K562 (cell line): ENCODE results near the gene RPS19. TPM values are rescaled to one million over a fixed set of nuclear protein-coding genes. Genes with fewer than 3 reads are reported as not detected.

ENCODE experiments used
- CAMTA2 ChIP-seq: fragments of 250-450 bp; sonication (Bioruptor Pico); conservative IDR thresholded peaks from 2 replicates; pipeline ENCODE4 v1.5.1; 2022
- CSDE1 ChIP-seq, 2 experiments: fragments of 450-650 bp; IDR thresholded peaks; 2 replicates each; pipeline ENCODE4 v1.6.1; 2016; ENCODE audit warnings: mild to moderate bottlenecking in 1 of 2
- ESRRB ChIP-seq: fragments of 250-450 bp; sonication (Bioruptor Pico); IDR thresholded peaks from 2 replicates; pipeline ENCODE4 v1.5.0; 2020; ENCODE audit warnings: mild to moderate bottlenecking, moderate library complexity, borderline replicate concordance
- FOXK1 ChIP-seq: sonication (generic); formaldehyde crosslinking; IDR thresholded peaks from 2 replicates; pipeline ENCODE4 v1.8.0; 2022; ENCODE audit warnings: missing genetic modification reagents, mild to moderate bottlenecking, borderline replicate concordance
- GATA2 ChIP-seq: sonication (generic); formaldehyde crosslinking; IDR thresholded peaks from 2 replicates; pipeline ENCODE4 v1.4.0; 2020; ENCODE audit warnings: mild to moderate bottlenecking, missing genetic modification reagents
- JUND ChIP-seq, 2 experiments: IDR thresholded peaks; 2 replicates in 1 of 2; 3 replicates in 1 of 2; pipeline ENCODE4 v1.6.1; 2011; ENCODE audit warnings: borderline replicate concordance in 2 of 2, low read depth in 2 of 2, low read length in 2 of 2, improper control_type of control experiment in 1 of 2, missing biosample characterization in 1 of 2, missing genetic modification characterization in 1 of 2, missing genetic modification reagents in 1 of 2
- LCOR ChIP-seq: sonication (generic); formaldehyde crosslinking; IDR thresholded peaks from 2 replicates; pipeline ENCODE4 v1.8.0; 2022; ENCODE audit warnings: mild to moderate bottlenecking, missing genetic modification reagents
- MYBL2 ChIP-seq, 2 experiments: fragments of 450-650 bp in 1 of 2; sonication (generic) in 1 of 2; formaldehyde crosslinking in 1 of 2; IDR thresholded peaks; 2 replicates each; pipeline versions ENCODE4 v1.6.1 to v1.8.1; 2017 to 2022; ENCODE audit warnings: borderline replicate concordance in 1 of 2, inconsistent platforms in 1 of 2, low read depth in 1 of 2, mild to moderate bottlenecking in 1 of 2, missing genetic modification reagents in 1 of 2, moderate library complexity in 1 of 2
- PCBP1 ChIP-seq: fragments of 200-400 bp; formaldehyde crosslinking; IDR thresholded peaks from 2 replicates; pipeline ENCODE4 v1.6.1; 2018; ENCODE audit warnings: mild to moderate bottlenecking, low read depth, low read length; ENCODE audit not compliant: poor library complexity, severe bottlenecking
- POLR2G ChIP-seq: fragments of 200-400 bp; formaldehyde crosslinking; IDR thresholded peaks from 2 replicates; pipeline ENCODE4 v1.6.1; 2017; ENCODE audit warnings: low read depth, mild to moderate bottlenecking, antibody characterized with exemption, low read length, moderate library complexity
- PTRF ChIP-seq: fragments of 450-650 bp; IDR thresholded peaks from 2 replicates; pipeline ENCODE4 v1.6.1; 2016; ENCODE audit warnings: mild to moderate bottlenecking, missing genetic modification characterization, missing compliant biosample characterization
- PYGO2 ChIP-seq: fragments of 450-650 bp; IDR thresholded peaks from 2 replicates; pipeline ENCODE4 v1.6.1; 2016; ENCODE audit warnings: mild to moderate bottlenecking, missing genetic modification characterization, moderate library complexity, missing compliant biosample characterization
- SIN3A ChIP-seq, 2 experiments: fragments of 150-350 bp in 1 of 2; IDR thresholded peaks; 2 replicates each; pipeline ENCODE4 v1.6.1; 2011 to 2016; ENCODE audit warnings: borderline replicate concordance in 2 of 2, low read depth in 2 of 2, low read length in 2 of 2, mild to moderate bottlenecking in 2 of 2, moderate library complexity in 2 of 2; ENCODE audit not compliant: control insufficient read depth in 1 of 2
- TCF3 ChIP-seq: sonication (generic); formaldehyde crosslinking; IDR thresholded peaks from 2 replicates; pipeline ENCODE4 v1.4.0; 2020; ENCODE audit warnings: mild to moderate bottlenecking, missing genetic modification reagents
- ZFX ChIP-seq: sonication (generic); formaldehyde crosslinking; IDR thresholded peaks from 2 replicates; pipeline ENCODE4 v1.8.0; 2022; ENCODE audit warnings: mild to moderate bottlenecking, missing genetic modification reagents, moderate library complexity
- ZNF165 ChIP-seq: fragments of 250-450 bp; sonication (Bioruptor Pico); IDR thresholded peaks from 2 replicates; pipeline ENCODE4 v1.4.0; 2020; ENCODE audit warnings: borderline replicate concordance
- ZNF274 ChIP-seq: IDR thresholded peaks from 2 replicates; pipeline ENCODE4 v1.6.1; 2011; ENCODE audit warnings: low read depth, mild to moderate bottlenecking, low read length, moderate library complexity, borderline replicate concordance
- ZNF444 ChIP-seq: fragments of 250-450 bp; sonication (Bioruptor Pico); IDR thresholded peaks from 2 replicates; pipeline ENCODE4 v1.4.0; 2020; ENCODE audit warnings: mild to moderate bottlenecking, moderate library complexity
- ZNF589 ChIP-seq: fragments of 200-800 bp; sonication (Bioruptor generic); IDR thresholded peaks from 2 replicates; pipeline ENCODE4 v1.6.1; 2016; ENCODE audit warnings: low read depth, missing genetic modification characterization, missing compliant biosample characterization
- polyA plus RNA-seq, 8 experiments: library from polyadenylated mRNA; depleted of rRNA in 4 of 8; stranded (reverse) in 5 of 8; unstranded in 3 of 8; fragments of >200 nt; fragmentation: Nextera tagmentation in 2 of 8; fragmentation: Illumina TruSeq in 1 of 8; extraction: Ambion mirVana in 2 of 8; extraction: Trizol in 1 of 8; gene quantifications; 2 replicates each; pipeline versions ENCODE4 v1.2.1 to v1.2.3, GENCODE V29; 2011 to 2014; ENCODE audit warnings: inconsistent platforms in 1 of 8, missing spikeins in 1 of 8
- total RNA-seq, 7 experiments: library from RNA; depleted of rRNA in 6 of 7; stranded (reverse); fragments of >200 nt in 6 of 7; fragmentation: Illumina TruSeq in 2 of 7; extraction: Trizol in 2 of 7; gene quantifications; 2 replicates each; pipeline versions ENCODE4 v1.2.1 to v1.2.3, GENCODE V29; 2011 to 2021; ENCODE audit warnings: low replicate concordance in 1 of 7
- TF ChIP-seq, protein P1 (sequence below): fragments of 250-450 bp; sonication (Bioruptor Pico); IDR thresholded peaks from 2 replicates; pipeline ENCODE4 v1.4.0; 2020; ENCODE audit warnings: mild to moderate bottlenecking
- TF ChIP-seq, protein P2 (sequence below): fragments of 450-650 bp; IDR thresholded peaks from one replicate; pipeline ENCODE4 v1.6.1; 2018; ENCODE audit warnings: mild to moderate bottlenecking, moderate library complexity; ENCODE audit not compliant: partially characterized antibody
- TF ChIP-seq, protein P3 (sequence below), 2 experiments: fragments of 450-650 bp; IDR thresholded peaks; 2 replicates each; pipeline ENCODE4 v1.6.1; 2016

The RPS19 gene
- total and polyA plus RNA-seq, 9 of the 15 experiments (the other 6 are each of a cell fraction or from before 2014, with no cell fraction given), result 1,964 to 3,408 (median 2,747) TPM

DNA sequence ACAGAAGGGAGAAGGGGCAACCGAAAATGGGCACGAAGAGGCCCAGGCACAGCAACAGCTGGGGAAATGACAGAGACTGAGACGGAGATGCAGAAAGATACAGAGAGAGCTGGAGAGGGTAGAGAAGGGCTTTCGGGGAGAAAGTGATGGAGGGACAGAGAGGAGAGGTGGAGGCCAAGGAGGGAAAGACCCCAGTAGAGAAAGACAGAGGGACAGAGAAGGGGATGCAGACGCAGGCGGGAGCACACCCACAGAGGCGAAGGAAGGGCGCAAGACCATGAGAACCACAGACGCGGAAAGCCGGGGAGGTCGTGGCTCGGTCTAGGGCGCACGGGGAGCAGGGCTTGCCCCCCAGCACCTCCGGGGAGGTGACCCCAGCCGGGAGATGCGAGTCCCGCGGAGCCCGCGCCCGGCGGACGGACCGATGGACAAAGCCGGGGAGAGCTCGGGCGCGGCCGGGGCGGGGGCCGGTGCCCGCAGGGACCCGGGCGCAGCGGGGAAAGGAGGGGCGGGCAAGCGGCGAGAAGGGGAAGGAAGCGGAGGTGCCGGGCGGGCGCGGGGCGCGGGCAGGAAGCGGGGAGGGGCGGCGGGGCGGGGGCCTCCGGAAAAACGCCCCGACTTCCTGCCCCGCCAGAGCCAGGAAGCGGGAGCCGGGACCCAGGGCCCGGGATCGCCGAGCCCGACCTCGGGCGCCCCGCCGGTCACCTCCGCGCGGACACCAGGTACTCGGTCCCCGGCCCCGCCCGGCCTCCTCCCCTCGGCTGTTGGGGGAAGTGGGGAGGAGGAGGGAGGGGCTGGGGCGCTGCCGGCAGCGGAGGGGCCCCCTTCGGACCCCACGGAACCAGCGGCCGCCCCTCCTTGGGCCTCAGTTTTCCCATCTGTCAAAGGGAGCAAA is 22.8 kb downstream of the RPS19 start, which contains the start of gene ARHGEF1 (continued):
- TF ChIP-seq JUND (IDR thresholded peaks at IDR 0.05; ENCODE audit: borderline replicate concordance, low read depth, low read length) (no peak), JUND (tag; IDR thresholded peaks at IDR 0.05; ENCODE audit: borderline replicate concordance, low read depth, low read length) (no peak), GATA2 (CRISPR knock-in tag) (no peak), SIN3A (IDR thresholded peaks at IDR 0.05; ENCODE audit: borderline replicate concordance in 2 of 2, control insufficient read depth in 1 of 2, low read depth in 2 of 2, low read length in 2 of 2) (0 out of 4 replicates have a peak, but pooled peaks of 1 of the 2 experiments have one; percentile 17), MYBL2 (IDR thresholded peaks at IDR 0.05; ENCODE audit: low read depth) (no peak), MYBL2 (CRISPR knock-in tag; IDR thresholded peaks at IDR 0.05; ENCODE audit: borderline replicate concordance) (no peak), ZFX (peak; percentile 46), TCF3 (CRISPR knock-in tag) (no peak), ZNF444 (CRISPR knock-in tag) (no peak), LCOR (CRISPR knock-in tag) (no peak), ZNF165 (CRISPR knock-in tag) (no peak), ZNF589 (CRISPR knock-in tag) (no peak), ZNF274 (no peak), PCBP1 (peak; percentile 55), POLR2G (peak; percentile 76), PYGO2 (tag) (no peak), ESRRB (CRISPR knock-in tag) (no peak), CAMTA2 (CRISPR knock-in tag) (no peak), FOXK1 (CRISPR knock-in tag) (no peak), CSDE1 (IDR thresholded peaks at IDR 0.05) (no peak), PTRF (tag) (no peak)
- TF ChIP-seq, protein P1, sequence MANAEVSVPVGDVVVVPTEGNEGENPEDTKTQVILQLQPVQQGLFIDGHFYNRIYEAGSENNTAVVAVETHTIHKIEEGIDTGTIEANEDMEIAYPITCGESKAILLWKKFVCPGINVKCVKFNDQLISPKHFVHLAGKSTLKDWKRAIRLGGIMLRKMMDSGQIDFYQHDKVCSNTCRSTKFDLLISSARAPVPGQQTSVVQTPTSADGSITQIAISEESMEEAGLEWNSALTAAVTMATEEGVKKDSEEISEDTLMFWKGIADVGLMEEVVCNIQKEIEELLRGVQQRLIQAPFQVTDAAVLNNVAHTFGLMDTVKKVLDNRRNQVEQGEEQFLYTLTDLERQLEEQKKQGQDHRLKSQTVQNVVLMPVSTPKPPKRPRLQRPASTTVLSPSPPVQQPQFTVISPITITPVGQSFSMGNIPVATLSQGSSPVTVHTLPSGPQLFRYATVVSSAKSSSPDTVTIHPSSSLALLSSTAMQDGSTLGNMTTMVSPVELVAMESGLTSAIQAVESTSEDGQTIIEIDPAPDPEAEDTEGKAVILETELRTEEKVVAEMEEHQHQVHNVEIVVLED, result no peak
- TF ChIP-seq, protein P2, sequence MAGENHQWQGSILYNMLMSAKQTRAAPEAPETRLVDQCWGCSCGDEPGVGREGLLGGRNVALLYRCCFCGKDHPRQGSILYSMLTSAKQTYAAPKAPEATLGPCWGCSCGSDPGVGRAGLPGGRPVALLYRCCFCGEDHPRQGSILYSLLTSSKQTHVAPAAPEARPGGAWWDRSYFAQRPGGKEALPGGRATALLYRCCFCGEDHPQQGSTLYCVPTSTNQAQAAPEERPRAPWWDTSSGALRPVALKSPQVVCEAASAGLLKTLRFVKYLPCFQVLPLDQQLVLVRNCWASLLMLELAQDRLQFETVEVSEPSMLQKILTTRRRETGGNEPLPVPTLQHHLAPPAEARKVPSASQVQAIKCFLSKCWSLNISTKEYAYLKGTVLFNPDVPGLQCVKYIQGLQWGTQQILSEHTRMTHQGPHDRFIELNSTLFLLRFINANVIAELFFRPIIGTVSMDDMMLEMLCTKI, result no peak
- TF ChIP-seq, protein P3, sequence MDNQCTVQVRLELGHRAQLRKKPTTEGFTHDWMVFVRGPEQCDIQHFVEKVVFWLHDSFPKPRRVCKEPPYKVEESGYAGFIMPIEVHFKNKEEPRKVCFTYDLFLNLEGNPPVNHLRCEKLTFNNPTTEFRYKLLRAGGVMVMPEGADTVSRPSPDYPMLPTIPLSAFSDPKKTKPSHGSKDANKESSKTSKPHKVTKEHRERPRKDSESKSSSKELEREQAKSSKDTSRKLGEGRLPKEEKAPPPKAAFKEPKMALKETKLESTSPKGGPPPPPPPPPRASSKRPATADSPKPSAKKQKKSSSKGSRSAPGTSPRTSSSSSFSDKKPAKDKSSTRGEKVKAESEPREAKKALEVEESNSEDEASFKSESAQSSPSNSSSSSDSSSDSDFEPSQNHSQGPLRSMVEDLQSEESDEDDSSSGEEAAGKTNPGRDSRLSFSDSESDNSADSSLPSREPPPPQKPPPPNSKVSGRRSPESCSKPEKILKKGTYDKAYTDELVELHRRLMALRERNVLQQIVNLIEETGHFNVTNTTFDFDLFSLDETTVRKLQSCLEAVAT (IDR thresholded peaks at IDR 0.05), result peak in 1 of 2 experiments; percentile 56; a peak in 1 of 4 replicates
